Activated CD8-positive, alpha-beta memory T cell treated with anti-CD3 and anti-CD28 coated beads for 48 hours (primary cell): ENCODE data around the gene PSMA2.
A peak's percentile ranks its signal among the peaks of the same experiment; 100 is the strongest.

Experiments
- DNase-seq, 3 experiments: peaks; one replicate each; pipeline ENCODE4 v3.0.0-alpha.2; 2020; ENCODE audit warnings: low read depth in 2 of 3, low spot score in 2 of 3

The PSMA2 gene

DNA sequence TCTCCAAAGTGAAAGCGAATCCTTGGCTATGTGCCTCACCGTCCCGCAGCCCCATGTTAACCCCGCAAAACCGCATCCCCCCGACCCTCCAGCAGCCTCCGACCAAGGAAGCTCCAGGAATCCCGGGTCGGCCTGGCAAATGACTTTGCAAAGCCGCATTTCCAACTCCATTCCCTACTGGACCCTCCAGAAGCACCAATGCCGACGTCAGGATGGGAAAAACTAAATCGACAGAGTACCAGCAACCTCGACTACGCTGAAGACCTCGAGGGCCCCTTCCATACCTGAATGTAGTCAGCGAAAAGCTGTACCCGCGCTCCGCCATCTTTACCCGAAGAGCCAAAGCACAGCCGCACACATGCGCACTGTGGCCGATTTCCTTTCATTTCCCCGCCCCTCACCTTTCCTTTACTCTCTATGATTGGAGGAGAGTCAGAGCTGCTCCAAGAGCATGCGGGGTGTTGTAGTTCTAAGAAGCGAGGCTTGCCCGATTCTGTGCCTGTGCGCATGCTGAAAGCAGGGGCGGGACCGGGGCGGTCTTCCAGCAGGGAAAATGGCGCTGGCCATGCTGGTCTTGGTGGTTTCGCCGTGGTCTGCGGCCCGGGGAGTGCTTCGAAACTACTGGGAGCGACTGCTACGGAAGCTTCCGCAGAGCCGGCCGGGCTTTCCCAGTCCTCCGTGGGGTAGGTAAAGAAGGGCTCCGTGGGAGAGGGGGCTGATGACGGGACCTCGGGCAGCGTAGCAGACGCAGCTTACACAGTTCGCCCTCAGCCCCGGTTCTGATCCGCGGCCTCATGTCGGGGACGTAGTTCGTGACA is at the start of gene PSMA2, which contains the start of gene MRPL32:
Gene PSMA2 (minus strand): TSS at position 341 of the 818 bp plus-strand sequence. CDS start 16 bp downstream, at position 325.
Gene MRPL32 (plus strand): TSS at position 543 of the 818 bp plus-strand sequence. CDS start 11 bp downstream, at position 554.
- peak; percentile 58 to 81 (median 73) for DNase-seq

DNA sequence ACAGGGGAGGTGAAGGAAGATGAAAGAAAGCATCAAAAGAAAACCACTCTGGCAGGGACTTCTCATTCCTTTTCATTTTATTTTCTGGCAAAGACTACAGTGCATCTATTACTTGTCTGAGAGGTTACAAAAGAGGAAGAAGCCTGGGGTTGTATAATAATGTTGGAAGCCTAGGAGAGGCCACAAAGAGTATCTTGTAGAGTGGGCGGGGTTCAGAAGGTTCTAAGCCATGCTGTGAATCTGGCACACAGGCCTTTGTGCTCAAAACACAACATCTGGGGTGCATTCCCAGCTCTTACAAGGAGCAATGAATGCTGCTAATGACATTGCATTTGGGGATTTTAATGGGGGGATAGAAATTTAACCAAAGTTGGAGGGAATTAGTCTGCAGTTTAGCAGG is 49.6 kb upstream of the PSMA2 start:
- no peak for DNase-seq

DNA sequence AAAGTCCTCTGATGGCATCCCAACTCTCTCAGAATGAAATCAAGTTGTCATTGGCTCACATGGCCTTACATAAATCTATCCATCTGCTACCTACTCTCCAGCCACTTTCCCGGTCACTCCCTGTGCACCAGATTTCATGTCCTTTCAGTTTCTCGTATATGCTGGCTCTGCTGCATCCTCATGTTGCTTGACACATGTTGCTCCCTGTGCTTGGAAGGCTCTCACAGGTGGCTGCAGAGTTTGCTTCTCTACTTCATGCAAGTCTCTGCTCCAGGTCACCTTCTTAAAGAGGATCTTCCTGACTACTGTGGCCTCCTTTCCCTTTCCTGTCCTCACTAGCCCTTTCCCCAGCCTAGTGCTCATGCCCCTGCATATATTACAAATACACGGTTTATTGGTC is 48.5 kb upstream of the PSMA2 start:
- no peak for DNase-seq

DNA sequence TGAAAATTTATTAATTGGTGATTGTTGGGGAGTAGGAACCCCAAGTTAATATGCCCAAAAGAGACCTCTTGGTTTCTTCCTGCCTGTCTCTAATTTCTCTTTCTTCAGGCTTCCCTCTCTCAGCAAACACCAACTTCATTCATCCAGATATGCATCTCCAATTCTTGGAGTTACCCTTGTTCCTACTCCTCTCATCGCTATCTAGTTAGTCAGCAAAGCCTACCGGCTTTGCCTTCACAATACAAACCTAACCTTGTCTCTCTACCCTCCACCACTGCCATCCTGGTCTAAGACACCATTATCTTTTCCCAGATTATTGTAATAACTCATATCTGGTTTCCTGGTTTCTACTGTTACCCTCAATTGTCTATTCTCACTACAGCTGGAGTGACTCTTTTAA is 48.1 kb upstream of the PSMA2 start:
- DNase-seq, result no peak

DNA sequence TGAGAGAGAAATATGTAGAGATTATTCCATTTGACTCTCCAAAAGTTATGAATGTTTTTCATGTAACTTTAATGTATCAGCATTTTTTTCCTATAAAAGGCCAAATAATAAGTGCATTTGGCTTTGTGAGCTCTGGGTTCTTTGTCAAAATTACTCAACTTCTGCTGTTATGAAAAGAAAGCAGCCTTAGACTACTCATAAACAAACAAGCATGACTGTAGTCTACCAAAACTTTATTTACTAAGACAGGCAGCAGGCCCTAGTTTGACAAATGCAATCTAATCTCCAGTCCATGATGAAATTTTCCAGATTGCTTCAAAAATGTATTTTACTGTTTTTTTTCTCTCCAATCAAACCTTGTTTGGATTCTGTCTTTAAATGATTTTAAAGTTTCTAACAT is 46.5 kb upstream of the PSMA2 start:
- DNase-seq, result no peak

DNA sequence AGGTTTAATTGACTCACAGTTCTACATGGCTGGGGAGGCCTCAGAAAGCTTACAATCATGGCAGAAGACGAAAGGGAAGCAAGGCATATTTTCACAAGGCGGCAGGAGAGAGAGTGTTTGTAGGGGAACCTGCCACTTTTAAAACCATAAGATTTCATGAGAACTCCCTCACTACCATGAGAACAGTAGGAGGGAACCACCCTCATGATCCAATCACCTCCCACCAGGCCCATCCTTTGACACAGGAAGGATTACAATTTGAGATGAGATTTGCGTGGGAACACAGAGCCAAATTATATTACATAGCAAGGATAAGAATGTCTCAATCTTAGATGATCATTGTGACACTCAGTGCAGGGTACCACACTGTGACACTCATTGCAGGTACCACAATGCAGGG is 44.4 kb upstream of the PSMA2 start:
- DNase-seq, result no peak

DNA sequence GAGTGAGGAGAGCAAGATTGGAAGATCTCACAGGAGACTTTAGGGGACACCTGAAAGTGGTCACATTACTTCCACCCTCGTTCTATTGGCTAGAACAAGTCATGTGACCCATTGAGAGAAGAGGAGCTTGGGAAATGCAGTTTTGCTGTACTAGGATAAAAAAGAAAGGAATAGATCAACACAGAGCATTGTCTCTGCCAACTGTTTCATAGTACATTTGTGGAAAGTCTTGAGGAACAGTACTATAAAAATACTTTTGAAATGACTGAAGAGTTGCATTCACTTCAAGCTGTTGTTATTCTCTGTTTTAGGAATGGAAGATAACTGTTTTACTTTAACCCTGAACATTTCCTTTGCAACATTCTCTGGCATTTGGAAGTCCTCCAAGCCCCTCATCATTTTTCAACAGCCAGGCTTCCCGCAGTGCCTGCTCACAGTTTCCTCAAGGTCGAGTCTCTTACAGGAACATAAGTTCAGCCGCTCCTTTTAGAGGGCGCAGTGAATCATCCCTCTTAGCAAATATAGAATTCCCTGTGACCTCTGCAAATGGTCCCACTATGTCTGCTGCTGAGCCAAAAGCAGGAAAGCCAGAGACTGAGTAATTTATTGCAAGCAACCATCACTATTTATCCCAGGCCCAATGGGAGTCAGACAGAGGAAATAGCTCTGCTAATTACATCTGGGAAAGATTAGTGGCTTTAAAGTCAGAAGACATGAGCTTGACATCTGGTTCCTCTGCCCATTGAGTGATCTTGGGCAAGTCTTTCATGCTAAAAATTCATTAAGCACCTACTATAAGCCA is 40.9 kb upstream of the PSMA2 start:
- no peak for DNase-seq

DNA sequence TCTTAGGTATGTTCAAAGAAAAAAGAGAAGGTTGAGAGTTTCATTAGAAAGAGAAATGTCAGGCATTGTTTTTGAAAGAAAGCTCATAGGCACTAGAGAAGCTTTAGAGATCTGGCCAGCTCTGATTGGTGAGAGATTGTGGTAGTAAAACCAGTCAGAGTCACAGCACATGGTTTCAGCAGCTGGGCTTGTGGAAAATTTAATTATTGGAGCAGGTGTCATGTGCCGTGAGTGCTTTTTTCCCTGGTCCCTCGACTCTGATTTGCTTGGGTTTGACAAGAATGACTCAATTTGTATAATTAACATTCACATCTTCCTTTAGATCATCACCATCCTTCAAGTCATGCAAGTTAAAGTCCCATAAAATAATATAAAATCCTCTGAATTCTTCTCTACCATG is 35.4 kb upstream of the PSMA2 start:
- DNase-seq, result no peak

DNA sequence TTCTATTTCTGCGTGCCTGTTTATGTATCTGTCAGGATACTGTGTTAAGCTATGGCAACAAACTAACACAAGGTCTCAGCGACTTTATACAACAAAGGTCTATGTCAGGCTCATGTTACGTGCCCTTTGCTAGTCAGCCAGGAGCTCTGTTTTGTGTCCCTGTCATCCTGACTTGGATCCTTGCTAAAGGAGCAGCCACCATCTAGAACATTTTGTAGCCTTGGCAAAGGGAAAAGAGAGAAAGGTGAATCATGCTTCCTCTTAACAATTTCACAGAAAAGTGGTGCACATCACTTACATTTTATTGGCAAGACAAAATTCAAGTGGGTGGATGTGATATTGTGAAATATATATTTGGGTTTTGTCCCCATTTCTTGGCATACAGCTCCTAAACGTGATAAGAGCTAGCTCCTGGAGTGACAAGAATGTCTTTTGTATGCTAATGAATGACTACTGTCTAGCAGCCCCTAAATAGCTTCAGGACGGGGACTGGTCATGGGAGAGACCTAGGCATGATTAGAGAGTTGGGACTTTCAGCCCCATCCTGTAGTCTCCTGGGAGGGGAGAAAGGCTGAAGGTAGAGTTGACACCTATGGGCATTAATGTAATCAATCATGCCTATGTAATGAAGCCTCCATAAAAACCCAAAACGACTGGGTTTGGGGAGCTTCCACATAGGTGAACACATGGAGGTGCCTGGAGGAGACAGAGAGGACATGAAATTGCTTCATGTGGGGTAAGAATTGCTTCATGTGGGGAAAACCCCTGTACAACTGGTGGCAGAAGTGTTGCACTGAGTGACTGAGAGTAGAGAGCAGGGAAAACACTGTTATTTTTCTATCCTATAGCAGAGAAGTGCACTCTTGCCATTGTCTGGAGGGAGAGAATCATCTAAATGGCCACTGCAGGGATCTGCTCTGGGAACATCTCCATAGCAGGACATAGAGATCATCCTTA is 33.2 kb upstream of the PSMA2 start:
- DNase-seq, result no peak

DNA sequence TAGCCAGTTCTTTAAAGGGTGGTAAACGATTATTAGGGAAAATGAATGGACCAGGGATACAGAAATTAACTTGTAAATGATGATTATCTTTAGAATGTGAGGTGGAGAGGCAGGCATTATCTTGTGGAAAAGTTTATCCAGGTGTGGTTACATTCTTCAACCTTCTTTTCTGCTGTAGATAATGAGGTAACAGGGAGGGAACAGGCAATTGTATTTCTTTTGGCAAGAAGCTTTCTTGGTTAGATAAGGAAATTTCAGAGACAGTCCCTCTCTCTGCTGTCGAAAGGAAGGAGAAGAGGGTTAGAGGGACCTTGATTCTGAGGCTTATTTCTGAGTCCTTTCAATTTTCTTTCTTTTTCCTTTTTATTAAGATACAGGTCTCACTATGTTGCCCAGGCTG is 32.3 kb upstream of the PSMA2 start:
- DNase-seq, result no peak

DNA sequence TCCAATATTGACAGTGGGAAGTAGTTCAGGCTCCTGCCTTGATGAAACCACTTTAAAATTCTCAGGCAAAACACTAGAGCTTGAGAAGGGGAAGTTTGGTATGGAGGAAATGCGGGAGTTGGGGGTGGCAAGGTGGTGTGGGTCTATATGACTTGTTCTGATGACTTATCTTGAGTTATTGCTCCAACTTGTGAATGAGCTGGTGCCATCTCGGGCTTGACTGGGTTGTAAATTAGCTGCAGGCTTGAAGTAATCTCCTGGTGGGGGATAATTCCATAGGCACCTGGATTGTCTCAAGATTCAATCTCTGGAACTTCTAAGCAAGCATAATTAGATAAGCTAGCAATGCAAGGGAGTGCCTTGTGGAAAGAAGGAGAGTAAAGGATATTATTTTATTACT is 29.2 kb upstream of the PSMA2 start:
- DNase-seq, result no peak

DNA sequence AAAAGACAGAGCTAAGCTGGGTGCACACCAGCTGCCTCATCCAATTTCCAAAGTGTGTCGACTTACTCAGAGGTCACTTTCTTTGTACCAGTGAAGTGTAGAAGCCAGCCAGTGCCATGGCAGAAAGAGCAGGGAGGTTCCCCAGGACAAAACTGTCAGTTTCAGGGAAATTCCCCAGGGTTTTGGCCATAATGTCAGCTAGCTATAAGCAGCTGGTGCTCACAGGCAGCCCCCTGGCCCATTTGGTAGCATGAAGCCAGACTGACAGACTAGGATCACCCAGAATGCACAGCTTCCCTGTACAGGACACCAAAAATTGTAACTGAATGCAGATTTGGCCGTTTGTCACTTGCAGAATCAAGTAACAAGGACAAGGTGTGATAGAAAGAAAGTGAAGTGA is 28.8 kb upstream of the PSMA2 start:
- DNase-seq, result no peak

DNA sequence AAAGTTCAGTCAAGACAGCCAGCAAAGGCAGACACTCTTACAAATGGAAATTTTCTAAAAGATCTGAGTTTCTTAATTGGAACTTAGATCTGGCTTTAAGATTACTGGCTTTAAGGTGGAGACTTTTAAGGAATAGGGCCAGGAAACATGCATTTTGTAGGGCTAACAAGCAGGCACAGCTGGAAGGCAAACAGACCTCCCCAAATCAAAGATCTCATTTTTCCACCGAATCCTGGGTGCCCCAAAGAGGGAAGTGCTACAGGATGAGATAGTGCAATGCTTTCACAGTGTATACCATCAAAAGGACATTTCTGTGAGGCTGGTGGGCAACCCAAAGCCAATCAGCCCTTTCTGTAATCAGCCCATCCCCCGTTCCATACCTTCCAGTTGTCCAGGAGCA is 27.6 kb upstream of the PSMA2 start:
- no peak for DNase-seq

DNA sequence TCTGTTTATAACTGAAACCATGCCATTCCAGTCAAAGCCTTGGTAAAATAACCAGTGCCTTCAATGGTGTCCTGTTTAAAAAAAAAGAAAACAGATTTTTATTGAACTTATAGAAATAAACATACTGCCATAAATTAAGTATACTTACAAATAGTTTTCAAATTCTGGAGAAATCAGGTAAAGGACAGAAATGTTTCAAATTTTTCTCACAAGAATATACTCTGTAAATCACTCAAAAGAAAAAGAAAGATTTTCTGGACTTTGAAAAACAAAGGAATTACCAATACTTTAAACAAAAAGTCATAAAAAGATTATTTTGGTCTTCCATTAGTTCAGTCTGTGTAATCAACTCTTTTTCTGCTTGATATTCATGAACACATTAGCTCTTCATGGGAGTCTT is 24.1 kb upstream of the PSMA2 start:
- DNase-seq, result no peak

DNA sequence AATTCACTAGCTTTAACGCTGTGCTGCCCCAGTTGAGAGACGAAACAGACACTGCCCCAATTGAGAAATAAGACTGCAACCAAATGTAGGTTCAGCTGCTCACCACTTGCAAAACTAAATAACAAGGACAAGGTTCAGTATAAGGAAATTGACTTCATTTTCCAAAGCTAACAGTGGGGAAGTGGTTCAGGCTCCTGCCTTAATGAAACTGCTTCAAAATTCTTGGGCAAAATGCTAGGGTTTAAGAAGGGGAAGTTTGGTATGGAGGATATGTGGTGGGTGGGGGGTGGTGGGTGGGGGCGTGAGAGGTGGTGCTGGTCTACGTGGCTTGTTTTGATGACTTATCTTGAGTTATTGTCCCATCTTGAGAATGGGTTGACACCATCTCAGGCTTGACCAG is 22.0 kb upstream of the PSMA2 start:
- no peak for DNase-seq

DNA sequence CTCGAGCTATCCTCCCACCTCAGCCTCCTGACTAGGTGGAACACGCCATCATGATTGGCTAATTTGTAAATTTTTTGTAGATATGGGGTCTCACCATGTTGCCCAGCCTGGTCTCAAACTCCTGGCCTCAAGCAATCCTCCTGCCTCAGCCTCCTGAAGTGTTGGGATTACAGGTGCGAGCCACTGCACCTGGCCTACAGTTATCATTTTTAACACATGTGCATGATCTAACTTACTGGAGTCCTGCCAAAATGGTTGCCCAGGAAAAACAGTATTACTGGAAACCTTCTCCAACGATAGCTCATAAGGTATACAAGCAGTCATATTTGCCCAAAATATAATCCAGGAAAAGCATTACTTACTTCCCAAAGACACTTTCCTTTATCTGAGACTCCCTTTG is 20.4 kb upstream of the PSMA2 start:
- DNase-seq, result no peak

DNA sequence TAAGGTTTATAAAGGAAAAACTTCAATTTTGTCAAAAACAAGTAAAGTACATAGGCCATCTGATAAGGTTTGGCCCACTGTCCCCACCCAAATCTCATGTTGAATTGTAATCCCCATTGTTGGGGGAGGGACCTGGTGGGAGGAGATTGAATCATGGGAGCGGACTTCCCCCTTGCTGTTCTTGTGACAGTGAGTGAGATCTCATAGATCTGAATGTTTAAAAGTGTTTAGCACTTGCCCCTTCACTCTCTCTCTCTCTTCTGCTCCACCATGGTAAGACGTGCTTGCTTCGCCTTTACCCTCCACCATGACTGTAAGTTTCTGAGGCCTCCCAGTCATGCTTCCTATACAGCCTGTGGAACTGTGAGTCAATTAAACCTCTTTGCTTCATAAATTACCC is 18.4 kb upstream of the PSMA2 start:
- no peak for DNase-seq

DNA sequence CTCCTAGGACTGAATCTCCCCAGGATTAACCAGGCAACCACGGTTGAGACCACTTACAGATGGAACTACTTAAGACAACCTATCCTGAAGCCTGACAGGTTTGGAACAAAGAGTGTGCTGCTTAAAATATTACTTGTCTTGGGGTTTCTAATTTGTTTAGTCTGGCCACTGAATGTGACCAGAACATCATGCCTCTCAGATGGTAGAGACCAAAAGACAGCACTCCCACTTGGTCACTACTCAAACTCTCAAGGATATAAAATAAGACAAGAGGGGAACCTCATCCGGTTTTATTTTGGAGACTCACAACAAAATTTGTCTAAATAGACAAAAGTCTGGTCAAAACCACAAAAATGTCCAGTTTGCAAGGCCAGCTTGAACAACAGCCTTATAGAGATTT is 15.5 kb upstream of the PSMA2 start:
- DNase-seq, result no peak

DNA sequence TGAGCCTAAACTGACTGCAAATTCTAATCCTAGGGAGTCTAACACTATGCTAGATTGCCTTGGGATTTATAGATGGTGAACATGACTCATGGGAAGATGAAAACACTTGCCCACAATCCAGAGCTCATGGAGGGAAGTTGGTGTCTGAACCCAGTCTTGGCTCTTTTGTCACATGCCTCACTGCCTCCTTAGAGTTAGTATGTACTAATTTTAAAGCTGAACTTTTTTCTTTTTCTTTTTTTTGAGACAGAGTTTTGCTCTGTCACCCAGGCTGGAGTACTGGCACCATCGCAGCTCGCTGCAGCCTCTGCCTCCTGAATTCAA is 14.6 kb upstream of the PSMA2 start:
- DNase-seq, result no peak

DNA sequence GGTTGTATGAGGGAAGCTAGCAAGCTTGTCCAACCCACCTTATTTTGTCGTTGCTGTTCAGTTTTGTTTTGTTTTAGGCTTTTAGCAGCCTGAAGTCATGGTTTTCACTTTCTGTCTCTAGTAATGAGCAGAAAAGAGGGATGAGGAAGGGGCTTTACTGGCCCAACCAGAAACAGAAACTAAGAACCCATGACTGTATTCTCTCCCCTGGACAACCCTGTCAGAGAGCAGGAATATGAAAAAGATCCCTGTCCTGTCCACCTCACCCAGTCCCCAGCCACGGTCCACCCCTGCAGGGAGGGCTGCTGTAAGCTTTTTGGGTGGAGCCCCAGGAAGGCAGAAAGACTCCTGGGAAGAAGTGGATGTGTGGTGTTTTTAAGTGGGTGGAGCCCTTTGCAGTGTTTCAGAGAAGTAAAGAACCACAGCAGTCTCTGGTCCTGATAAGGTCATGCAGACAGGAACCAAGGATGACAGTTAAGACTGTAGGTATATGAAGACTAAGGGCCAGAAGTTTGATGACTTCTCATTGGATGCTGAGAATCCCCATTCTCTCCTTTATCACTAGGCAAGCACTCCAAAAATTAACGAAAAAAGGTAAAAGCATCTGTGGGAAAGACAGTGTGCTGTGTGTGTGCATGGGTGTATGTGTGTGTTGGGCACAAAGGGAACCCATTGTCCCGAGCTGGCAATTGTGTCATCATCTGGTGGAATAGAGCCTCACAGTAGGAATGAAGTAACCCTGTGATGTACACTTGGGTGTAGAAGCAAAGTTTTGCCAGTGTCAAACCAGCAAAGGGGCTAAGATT is 14.1 kb upstream of the PSMA2 start:
- no peak for DNase-seq
